OCI-LY3 (cell line): ENCODE results near the gene KDM4B.

Source experiments
- CTCF ChIP-seq: fragments of 200-600, 300-600 bp; sonication (generic); IDR thresholded peaks from 2 replicates; pipeline ENCODE4 v1.5.1; 2014; ENCODE audit warnings: antibody characterized with exemption, low read length, low read depth
- EZH2phosphoT487 ChIP-seq: fragments of 200-600 bp; shearing (Covaris generic); IDR thresholded peaks from 2 replicates; pipeline ENCODE4 v1.6.1; 2018; ENCODE audit warnings: antibody characterized with exemption, mixed run types, low read depth

GRCh38 chr19:5050067-5050656, 81.2 kb downstream of the KDM4B start:
- TF ChIP-seq CTCF (no peak), EZH2phosphoT487 (no peak)
